ENCODE results near the gene COMMD1.

The COMMD1 gene

DNA sequence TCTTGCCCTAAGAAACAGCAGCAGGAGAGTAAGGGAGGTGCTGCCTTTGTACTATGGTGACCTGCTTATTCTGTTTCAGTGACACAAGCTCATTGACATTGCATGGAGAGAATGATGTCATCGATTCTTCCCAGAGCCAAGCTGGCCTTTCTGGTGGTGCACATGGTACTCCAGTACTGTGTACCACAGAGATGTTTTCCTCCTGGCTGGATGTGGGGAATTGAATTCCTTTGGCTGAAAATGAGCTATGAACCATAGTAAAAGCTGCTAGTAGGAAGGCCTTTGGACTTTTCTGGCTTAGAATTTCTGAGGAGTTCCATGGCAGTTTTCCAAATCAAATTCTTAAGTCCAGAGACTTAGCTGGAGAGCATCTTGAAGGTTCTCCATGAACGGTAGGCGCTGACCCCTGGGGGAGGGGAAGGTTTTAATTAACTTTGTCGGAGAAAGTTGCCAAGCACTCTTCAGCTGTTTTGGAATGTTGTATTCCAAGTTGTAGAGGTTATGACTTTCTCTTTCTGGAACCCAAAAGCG, 273.3 kb downstream of the COMMD1 start:
- Mint-ChIP-seq H3K36me3 (ENCODE audit: low read depth) (no peaks in the 10 kb centered on the region), H3K4me3 (no peak overlapping the region), H3K27me3 (ENCODE audit: low read depth) (peaks cover 4% of the 10 kb centered on the region), H3K27ac (no peak overlapping the region), H3K4me1 (ENCODE audit: low read depth) (no peaks in the 10 kb centered on the region), H3K9me3 (no peaks in the 10 kb centered on the region)
- DNase-seq (ENCODE audit: low spot score): no peak

DNA sequence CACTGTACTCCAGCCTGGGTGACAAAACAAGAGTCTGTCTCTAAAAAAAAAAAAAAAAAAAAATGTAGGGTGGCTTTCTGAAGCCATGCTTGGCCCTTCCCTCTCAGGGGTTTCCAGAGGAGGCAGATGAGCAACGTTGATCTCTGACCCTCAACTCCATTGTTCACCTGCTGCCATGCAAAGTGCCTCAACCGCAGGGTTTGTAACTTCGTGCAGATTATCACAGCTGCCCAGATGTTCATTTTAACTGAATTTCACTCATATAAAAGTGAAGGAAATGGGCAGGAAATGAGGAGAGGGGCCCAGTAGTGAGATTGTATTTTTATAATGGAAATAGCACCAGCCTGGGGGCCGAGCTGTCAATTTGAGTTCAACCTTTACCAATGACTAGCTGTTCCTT, 275.5 kb downstream of the COMMD1 start:
- no peak for DNase-seq (ENCODE audit: low spot score)
- Mint-ChIP-seq H3K9me3 (no peaks in the 10 kb centered on the region), H3K27ac (no peak overlapping the region)

DNA sequence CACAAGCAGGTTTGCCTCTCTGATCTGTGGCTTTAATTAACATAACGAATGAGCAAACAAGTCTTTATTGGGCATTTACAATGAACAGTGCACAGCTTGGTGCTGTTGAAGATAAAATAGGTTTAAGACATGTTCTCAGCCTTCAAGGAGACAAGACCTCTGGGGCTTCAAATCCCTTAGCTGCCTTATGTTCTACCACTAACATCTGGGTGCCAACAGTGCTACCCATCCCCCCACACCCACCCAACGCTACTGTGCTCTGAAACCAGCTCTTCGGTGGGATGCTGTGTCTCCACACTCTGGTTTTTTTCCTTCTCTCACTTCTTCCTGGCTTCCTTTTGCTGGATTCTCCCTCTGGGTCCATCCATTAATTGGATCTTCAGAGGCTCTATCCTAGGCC, 276.4 kb downstream of the COMMD1 start:
- no peaks in the 10 kb centered on the region for H3K4me1 Mint-ChIP-seq (ENCODE audit: low read depth)
- H3K4me3 Mint-ChIP-seq: no peak overlapping the region
- H3K36me3 Mint-ChIP-seq (ENCODE audit: low read depth): no peaks in the 10 kb centered on the region
- no peak overlapping the region for H3K27ac Mint-ChIP-seq
- DNase-seq (ENCODE audit: low spot score): no peak
- peaks cover 4% of the 10 kb centered on the region for H3K27me3 Mint-ChIP-seq (ENCODE audit: low read depth)
- H3K9me3 Mint-ChIP-seq: no peaks in the 10 kb centered on the region

More for the DNA sequence above, 275.5 kb downstream of the COMMD1 start:
- Mint-ChIP-seq H3K4me3 (no peak overlapping the region), H3K4me1 (ENCODE audit: low read depth) (no peaks in the 10 kb centered on the region), H3K36me3 (ENCODE audit: low read depth) (no peaks in the 10 kb centered on the region), H3K27me3 (ENCODE audit: low read depth) (peaks cover 4% of the 10 kb centered on the region)

DNA sequence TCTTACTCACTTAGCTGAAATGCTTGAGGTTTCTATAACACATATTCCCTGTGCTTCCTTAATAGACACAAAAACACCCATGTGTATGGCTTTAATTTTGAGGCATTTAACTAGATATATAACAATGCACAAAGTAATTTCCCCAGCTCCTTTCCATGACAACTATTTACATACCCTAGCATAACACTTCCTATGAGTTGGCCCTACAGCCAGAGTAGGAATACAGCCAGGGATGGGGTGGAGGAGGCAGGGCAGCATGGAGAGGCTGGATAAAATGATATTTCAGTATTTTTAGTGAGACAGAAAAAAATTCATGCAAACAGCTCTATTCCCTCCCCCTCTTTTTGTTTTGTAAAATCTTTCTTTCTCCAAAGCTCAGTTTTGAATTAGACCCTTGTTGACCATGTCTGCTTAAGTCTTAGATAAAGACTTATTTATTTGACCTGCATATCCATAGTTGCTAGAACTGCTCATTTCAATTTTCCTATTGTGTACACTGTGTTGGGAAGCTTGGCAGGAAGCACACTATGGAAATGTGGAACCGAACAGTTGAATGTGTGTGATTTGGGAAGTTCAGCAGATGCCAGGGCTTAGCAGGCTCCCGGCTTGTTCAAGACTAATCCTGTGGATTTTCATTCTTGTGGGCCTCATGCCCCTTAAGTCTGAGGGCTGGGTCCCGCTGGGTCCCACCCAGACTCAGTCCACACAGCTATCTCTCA, 279.2 kb downstream of the COMMD1 start:
- no peaks in the 10 kb centered on the region for H3K4me1 Mint-ChIP-seq (ENCODE audit: low read depth)
- no peak for DNase-seq (ENCODE audit: low spot score)
- no peak overlapping the region for H3K4me3 Mint-ChIP-seq
- peaks cover 5% of the 10 kb centered on the region for H3K27me3 Mint-ChIP-seq (ENCODE audit: low read depth)
- H3K36me3 Mint-ChIP-seq (ENCODE audit: low read depth): no peaks in the 10 kb centered on the region
- H3K9me3 Mint-ChIP-seq: no peaks in the 10 kb centered on the region
- no peak overlapping the region for H3K27ac Mint-ChIP-seq

Data from T-helper 2 cell treated with Interferon-gamma antibody and Interleukin-4, amounts not matched to agents 5 μg/mL and 100 μg/mL, for 36 hours (primary cell).